ENCODE measurements around the gene LHX5. TPM values are rescaled to one million over a fixed set of nuclear protein-coding genes. Genes with fewer than 3 reads are reported as not detected.
A peak's percentile ranks its signal among the peaks of the same experiment; 100 is the strongest.

The LHX5 gene
- total RNA-seq, 1 donor from 2014 or later, result 48.4 TPM

- Histone ChIP-seq H3K79me2 (ENCODE audit: low read depth) (peaks cover 37% of the 10 kb centered on the region), H4K20me1 (ENCODE audit: low read depth) (peaks cover 58% of the 10 kb centered on the region), H3K9ac (no peak overlapping the region), H2AFZ (replicated peaks) (no peak overlapping the region), H3F3A (ENCODE audit: low read depth) (peaks cover 41% of the 10 kb centered on the region), H3K4me1 (peaks cover 49% of the 10 kb centered on the region), H3K36me3 (no peaks in the 10 kb centered on the region), H3K4me2 (no peak overlapping the region), H3K27ac (no peak overlapping the region), H3K27me3 (no peaks in the 10 kb centered on the region), H3K9me3 (ENCODE audit: low read depth) (peaks cover 2% of the 10 kb centered on the region), H3K4me3 (no peak overlapping the region)
- TF ChIP-seq EZH2 (IDR thresholded peaks at IDR 0.05) (no peak), CTCF (IDR thresholded peaks at IDR 0.05) (no peak), EZH2phosphoT487 (IDR thresholded peaks at IDR 0.05) (no peak)
- Mint-ChIP-seq H3K27me3 (ENCODE audit: insufficient read depth, low read depth) (peaks cover 29% of the 10 kb centered on the region), H3K36me3 (no peaks in the 10 kb centered on the region), H3K9me3 (peaks cover 9% of the 10 kb centered on the region), H3K27ac (no peak overlapping the region), H3K4me3 (no peak overlapping the region), H3K4me1 (peaks cover 5% of the 10 kb centered on the region)
- no peak for DNase-seq (ENCODE audit: low spot score)
Observed at GRCh38 chr12:113486722-113487121, 15.1 kb upstream of the LHX5 start.

- H3K4me1 ChIP-seq, result peaks cover 60% of the 10 kb centered on the region
- H3K27me3 Mint-ChIP-seq (ENCODE audit: insufficient read depth, low read depth), result peaks cover 41% of the 10 kb centered on the region
- peak; percentile 70 for DNase-seq (ENCODE audit: low spot score)
- peaks cover 72% of the 10 kb centered on the region for H4K20me1 ChIP-seq (ENCODE audit: low read depth)
- H3K79me2 ChIP-seq (ENCODE audit: low read depth), result peaks cover 51% of the 10 kb centered on the region
- H2AFZ ChIP-seq (replicated peaks), result no peak overlapping the region
- no peaks in the 10 kb centered on the region for H3K27me3 ChIP-seq
- H3K4me3 Mint-ChIP-seq, result no peak overlapping the region
- no peak for TF ChIP-seq CTCF (IDR thresholded peaks at IDR 0.05)
- no peak for TF ChIP-seq EZH2phosphoT487 (IDR thresholded peaks at IDR 0.05)
- no peak for TF ChIP-seq EZH2 (IDR thresholded peaks at IDR 0.05)
- no peaks in the 10 kb centered on the region for H3K9me3 ChIP-seq (ENCODE audit: low read depth)
- H3K27ac ChIP-seq, result peak overlapping the region; percentile 10
- no peaks in the 10 kb centered on the region for H3K9me3 Mint-ChIP-seq
- H3F3A ChIP-seq (ENCODE audit: low read depth), result peaks cover 55% of the 10 kb centered on the region
- no peaks in the 10 kb centered on the region for H3K36me3 Mint-ChIP-seq
- H3K9ac ChIP-seq, result no peak overlapping the region
- no peaks in the 10 kb centered on the region for H3K36me3 ChIP-seq
- H3K4me2 ChIP-seq, result peak overlapping the region; percentile 50
- H3K4me1 Mint-ChIP-seq, result peaks cover 5% of the 10 kb centered on the region
- H3K27ac Mint-ChIP-seq, result no peak overlapping the region
- H3K4me3 ChIP-seq, result no peak overlapping the region
Observed at GRCh38 chr12:113485330-113485729, 13.7 kb upstream of the LHX5 start.

GRCh38 chr12:113482334-113482733 lies 10.7 kb upstream of the LHX5 start:
- H3K27ac Mint-ChIP-seq, result no peak overlapping the region
- H2AFZ ChIP-seq (replicated peaks), result no peak overlapping the region
- peaks cover 32% of the 10 kb centered on the region for H3K4me1 Mint-ChIP-seq
- peak overlapping the region; percentile 13 for H3K4me3 ChIP-seq
- H3K9me3 Mint-ChIP-seq, result peaks cover 3% of the 10 kb centered on the region
- peaks cover 81% of the 10 kb centered on the region for H3K79me2 ChIP-seq (ENCODE audit: low read depth)
- peak; percentile 72 for DNase-seq (ENCODE audit: low spot score)
- peak overlapping the region; percentile 27 for H3K27ac ChIP-seq
- H4K20me1 ChIP-seq (ENCODE audit: low read depth), result peaks cover 98% of the 10 kb centered on the region
- H3K9ac ChIP-seq, result no peak overlapping the region
- no peaks in the 10 kb centered on the region for H3K36me3 ChIP-seq
- H3K4me1 ChIP-seq, result peaks cover 81% of the 10 kb centered on the region
- no peak overlapping the region for H3K4me3 Mint-ChIP-seq
- H3K27me3 ChIP-seq, result no peaks in the 10 kb centered on the region
- no peaks in the 10 kb centered on the region for H3K9me3 ChIP-seq (ENCODE audit: low read depth)
- peaks cover 85% of the 10 kb centered on the region for H3F3A ChIP-seq (ENCODE audit: low read depth)
- peak overlapping the region; percentile 50 for H3K4me2 ChIP-seq
- TF ChIP-seq CTCF (IDR thresholded peaks at IDR 0.05) (no peak), EZH2phosphoT487 (IDR thresholded peaks at IDR 0.05) (no peak), EZH2 (IDR thresholded peaks at IDR 0.05) (no peak)
- peaks cover 66% of the 10 kb centered on the region for H3K27me3 Mint-ChIP-seq (ENCODE audit: insufficient read depth, low read depth)
- H3K36me3 Mint-ChIP-seq, result no peaks in the 10 kb centered on the region

Data from neural progenitor cell (in vitro differentiated cells).